Sigmoid colon (tissue), 4 donors: ENCODE results near the gene NTF3.

Source experiments
- POLR2A ChIP-seq, 2 donors: fragments of 450-650 bp; IDR thresholded peaks; one replicate each; pipeline ENCODE4 v1.6.1; 2016; ENCODE audit warnings: antibody characterized with exemption in 2 of 2, mild to moderate bottlenecking in 2 of 2, moderate library complexity in 2 of 2
- POLR2AphosphoS5 ChIP-seq, 4 donors: sonication (generic); formaldehyde crosslinking; IDR thresholded peaks; one replicate each; pipeline ENCODE4 v1.6.1; 2017; ENCODE audit warnings: antibody characterized with exemption in 4 of 4
- TF ChIP-seq, protein P1 (sequence below), 4 experiments: fragments of 450-650 bp in 3 of 4; fragments of 200-600 bp in 1 of 4; IDR thresholded peaks; one replicate each; pipeline ENCODE4 v1.5.1; 2016 to 2019; ENCODE audit warnings: antibody characterized with exemption in 4 of 4, mild to moderate bottlenecking in 3 of 4, moderate library complexity in 2 of 4

- TF ChIP-seq POLR2AphosphoS5 (IDR thresholded peaks at IDR 0.05) (no peak), POLR2A (IDR thresholded peaks at IDR 0.05) (no peak)
- TF ChIP-seq, protein P1, sequence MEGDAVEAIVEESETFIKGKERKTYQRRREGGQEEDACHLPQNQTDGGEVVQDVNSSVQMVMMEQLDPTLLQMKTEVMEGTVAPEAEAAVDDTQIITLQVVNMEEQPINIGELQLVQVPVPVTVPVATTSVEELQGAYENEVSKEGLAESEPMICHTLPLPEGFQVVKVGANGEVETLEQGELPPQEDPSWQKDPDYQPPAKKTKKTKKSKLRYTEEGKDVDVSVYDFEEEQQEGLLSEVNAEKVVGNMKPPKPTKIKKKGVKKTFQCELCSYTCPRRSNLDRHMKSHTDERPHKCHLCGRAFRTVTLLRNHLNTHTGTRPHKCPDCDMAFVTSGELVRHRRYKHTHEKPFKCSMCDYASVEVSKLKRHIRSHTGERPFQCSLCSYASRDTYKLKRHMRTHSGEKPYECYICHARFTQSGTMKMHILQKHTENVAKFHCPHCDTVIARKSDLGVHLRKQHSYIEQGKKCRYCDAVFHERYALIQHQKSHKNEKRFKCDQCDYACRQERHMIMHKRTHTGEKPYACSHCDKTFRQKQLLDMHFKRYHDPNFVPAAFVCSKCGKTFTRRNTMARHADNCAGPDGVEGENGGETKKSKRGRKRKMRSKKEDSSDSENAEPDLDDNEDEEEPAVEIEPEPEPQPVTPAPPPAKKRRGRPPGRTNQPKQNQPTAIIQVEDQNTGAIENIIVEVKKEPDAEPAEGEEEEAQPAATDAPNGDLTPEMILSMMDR (IDR thresholded peaks at IDR 0.05): no peak
These were observed 36.3 kb upstream of the NTF3 start for GRCh38 chr12:5395443-5396271.
